ENCODE measurements around the gene CD38.

Gene CD38

GRCh38 chr4:15742083-15742582 lies 36.0 kb upstream of the CD38 start:
- H3K4me1 ChIP-seq (ENCODE audit: control insufficient read depth, insufficient read depth, low read length): no peaks in the 10 kb centered on the region
- CTCF ChIA-PET: interaction anchor here (0.7 kb wide), 1 partner anchor 9 kb away, joined by 4 read pairs; no protein-coding TSS in a partner anchor
- POLR2A ChIA-PET: no interaction called here
- H3K27ac ChIP-seq (ENCODE audit: extremely low read depth, low read depth, low read length): no peak overlapping the region
- TF ChIP-seq ZNF274 (IDR thresholded peaks at IDR 0.05; ENCODE audit: low read length) (no peak), ZNF274 (tag by site-specific recombination; IDR thresholded peaks at IDR 0.05; ENCODE audit: borderline replicate concordance) (peak; percentile 53; the same call in 1 of the 2 replicates), ZNF24 (tag by site-specific recombination; IDR thresholded peaks at IDR 0.05) (no peak)
- no peaks in the 10 kb centered on the region for H3K9me3 ChIP-seq (ENCODE audit: control insufficient read depth, insufficient read depth, low read depth, low read length)
- H3K4me3 ChIP-seq (ENCODE audit: low read depth, low read length): no peak overlapping the region
- H3K36me3 ChIP-seq (ENCODE audit: control insufficient read depth in 2 of 2, insufficient read depth in 1 of 2, low read length in 2 of 2): no peaks in the 10 kb centered on the region

GRCh38 chr4:15742637-15743036 lies 35.5 kb upstream of the CD38 start:
- ChIA-PET CTCF (no interaction called here), POLR2A (no interaction called here)
- H3K27ac ChIP-seq (ENCODE audit: extremely low read depth, low read depth, low read length): no peak overlapping the region
- H3K4me3 ChIP-seq (ENCODE audit: low read depth, low read length): no peak overlapping the region
- H3K9me3 ChIP-seq (ENCODE audit: control insufficient read depth, insufficient read depth, low read depth, low read length): no peaks in the 10 kb centered on the region
- no peaks in the 10 kb centered on the region for H3K36me3 ChIP-seq (ENCODE audit: control insufficient read depth in 2 of 2, insufficient read depth in 1 of 2, low read length in 2 of 2)
- no peaks in the 10 kb centered on the region for H3K4me1 ChIP-seq (ENCODE audit: control insufficient read depth, insufficient read depth, low read length)
- TF ChIP-seq ZBTB48 (tag by site-specific recombination; IDR thresholded peaks at IDR 0.05): no peak
- TF ChIP-seq, protein P1, sequence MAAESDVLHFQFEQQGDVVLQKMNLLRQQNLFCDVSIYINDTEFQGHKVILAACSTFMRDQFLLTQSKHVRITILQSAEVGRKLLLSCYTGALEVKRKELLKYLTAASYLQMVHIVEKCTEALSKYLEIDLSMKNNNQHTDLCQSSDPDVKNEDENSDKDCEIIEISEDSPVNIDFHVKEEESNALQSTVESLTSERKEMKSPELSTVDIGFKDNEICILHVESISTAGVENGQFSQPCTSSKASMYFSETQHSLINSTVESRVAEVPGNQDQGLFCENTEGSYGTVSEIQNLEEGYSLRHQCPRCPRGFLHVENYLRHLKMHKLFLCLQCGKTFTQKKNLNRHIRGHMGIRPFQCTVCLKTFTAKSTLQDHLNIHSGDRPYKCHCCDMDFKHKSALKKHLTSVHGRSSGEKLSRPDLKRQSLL (tag by site-specific recombination; IDR thresholded peaks at IDR 0.05): no peak
- no peak for TF ChIP-seq ZBTB1 (tag by site-specific recombination; IDR thresholded peaks at IDR 0.05)
- no peak for TF ChIP-seq ZFP69B (tag by site-specific recombination; IDR thresholded peaks at IDR 0.05)
- TF ChIP-seq, protein P2, sequence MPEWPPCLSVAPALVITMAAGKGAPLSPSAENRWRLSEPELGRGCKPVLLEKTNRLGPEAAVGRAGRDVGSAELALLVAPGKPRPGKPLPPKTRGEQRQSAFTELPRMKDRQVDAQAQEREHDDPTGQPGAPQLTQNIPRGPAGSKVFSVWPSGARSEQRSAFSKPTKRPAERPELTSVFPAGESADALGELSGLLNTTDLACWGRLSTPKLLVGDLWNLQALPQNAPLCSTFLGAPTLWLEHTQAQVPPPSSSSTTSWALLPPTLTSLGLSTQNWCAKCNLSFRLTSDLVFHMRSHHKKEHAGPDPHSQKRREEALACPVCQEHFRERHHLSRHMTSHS (tag by site-specific recombination; IDR thresholded peaks at IDR 0.05): no peak
- no peak for TF ChIP-seq ZNF600 (tag by site-specific recombination; IDR thresholded peaks at IDR 0.05)
- no peak for TF ChIP-seq ZNF239 (tag by site-specific recombination; IDR thresholded peaks at IDR 0.05)
- no peak for TF ChIP-seq ZNF274 (IDR thresholded peaks at IDR 0.05; ENCODE audit: low read length)
- TF ChIP-seq ZNF274 (tag by site-specific recombination; IDR thresholded peaks at IDR 0.05; ENCODE audit: borderline replicate concordance): no peak
- TF ChIP-seq, protein P3, sequence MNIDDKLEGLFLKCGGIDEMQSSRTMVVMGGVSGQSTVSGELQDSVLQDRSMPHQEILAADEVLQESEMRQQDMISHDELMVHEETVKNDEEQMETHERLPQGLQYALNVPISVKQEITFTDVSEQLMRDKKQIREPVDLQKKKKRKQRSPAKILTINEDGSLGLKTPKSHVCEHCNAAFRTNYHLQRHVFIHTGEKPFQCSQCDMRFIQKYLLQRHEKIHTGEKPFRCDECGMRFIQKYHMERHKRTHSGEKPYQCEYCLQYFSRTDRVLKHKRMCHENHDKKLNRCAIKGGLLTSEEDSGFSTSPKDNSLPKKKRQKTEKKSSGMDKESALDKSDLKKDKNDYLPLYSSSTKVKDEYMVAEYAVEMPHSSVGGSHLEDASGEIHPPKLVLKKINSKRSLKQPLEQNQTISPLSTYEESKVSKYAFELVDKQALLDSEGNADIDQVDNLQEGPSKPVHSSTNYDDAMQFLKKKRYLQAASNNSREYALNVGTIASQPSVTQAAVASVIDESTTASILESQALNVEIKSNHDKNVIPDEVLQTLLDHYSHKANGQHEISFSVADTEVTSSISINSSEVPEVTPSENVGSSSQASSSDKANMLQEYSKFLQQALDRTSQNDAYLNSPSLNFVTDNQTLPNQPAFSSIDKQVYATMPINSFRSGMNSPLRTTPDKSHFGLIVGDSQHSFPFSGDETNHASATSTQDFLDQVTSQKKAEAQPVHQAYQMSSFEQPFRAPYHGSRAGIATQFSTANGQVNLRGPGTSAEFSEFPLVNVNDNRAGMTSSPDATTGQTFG (tag by site-specific recombination; IDR thresholded peaks at IDR 0.05; ENCODE audit: borderline replicate concordance): no peak
- TF ChIP-seq ZNF132 (tag by site-specific recombination; IDR thresholded peaks at IDR 0.05; ENCODE audit: borderline replicate concordance): no peak

DNA sequence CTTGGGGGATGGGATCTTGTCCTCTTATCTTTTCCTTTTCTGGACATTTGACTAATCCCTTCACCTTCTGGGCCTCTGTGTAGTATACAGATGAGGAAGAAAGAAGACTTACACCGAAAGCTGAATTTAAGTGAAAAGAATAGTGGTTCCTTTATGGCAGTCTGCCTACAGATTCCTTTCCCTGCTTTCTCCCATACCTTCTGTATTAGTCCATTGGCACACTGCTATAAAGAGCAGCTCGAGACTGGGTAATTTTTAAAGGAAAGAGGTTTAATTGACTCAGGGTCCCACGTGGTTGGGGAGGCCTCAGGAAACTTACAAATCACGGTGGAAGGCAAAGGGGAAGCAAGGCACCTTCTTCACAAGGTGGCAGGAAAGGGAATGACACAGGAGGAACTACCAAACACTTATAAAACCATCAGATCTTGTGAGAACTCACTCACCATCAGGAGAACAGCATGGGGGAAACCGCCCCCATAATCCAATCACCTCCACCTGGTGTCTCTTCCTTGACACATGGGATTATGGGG lies 34.0 kb upstream of the CD38 start:
- CTCF ChIA-PET: no interaction called here
- TF ChIP-seq ZNF26 (tag by site-specific recombination; IDR thresholded peaks at IDR 0.05) (no peak), ZNF791 (tag by site-specific recombination; IDR thresholded peaks at IDR 0.05) (no peak), ZNF311 (tag by site-specific recombination; IDR thresholded peaks at IDR 0.05; ENCODE audit: borderline replicate concordance) (no peak), ZNF658 (tag by site-specific recombination; IDR thresholded peaks at IDR 0.05) (no peak), BCL11B (tag by site-specific recombination; IDR thresholded peaks at IDR 0.05; ENCODE audit: low read depth) (no peak), HOXA7 (CRISPR knock-in tag; IDR thresholded peaks at IDR 0.05; ENCODE audit: borderline replicate concordance) (no peak), ZFP37 (tag by site-specific recombination; IDR thresholded peaks at IDR 0.05) (no peak), SP2 (tag by site-specific recombination; IDR thresholded peaks at IDR 0.05) (no peak), KLF10 (tag by site-specific recombination; IDR thresholded peaks at IDR 0.05) (no peak), BCL6B (tag by site-specific recombination; IDR thresholded peaks at IDR 0.05) (no peak)
- TF ChIP-seq, protein P4, sequence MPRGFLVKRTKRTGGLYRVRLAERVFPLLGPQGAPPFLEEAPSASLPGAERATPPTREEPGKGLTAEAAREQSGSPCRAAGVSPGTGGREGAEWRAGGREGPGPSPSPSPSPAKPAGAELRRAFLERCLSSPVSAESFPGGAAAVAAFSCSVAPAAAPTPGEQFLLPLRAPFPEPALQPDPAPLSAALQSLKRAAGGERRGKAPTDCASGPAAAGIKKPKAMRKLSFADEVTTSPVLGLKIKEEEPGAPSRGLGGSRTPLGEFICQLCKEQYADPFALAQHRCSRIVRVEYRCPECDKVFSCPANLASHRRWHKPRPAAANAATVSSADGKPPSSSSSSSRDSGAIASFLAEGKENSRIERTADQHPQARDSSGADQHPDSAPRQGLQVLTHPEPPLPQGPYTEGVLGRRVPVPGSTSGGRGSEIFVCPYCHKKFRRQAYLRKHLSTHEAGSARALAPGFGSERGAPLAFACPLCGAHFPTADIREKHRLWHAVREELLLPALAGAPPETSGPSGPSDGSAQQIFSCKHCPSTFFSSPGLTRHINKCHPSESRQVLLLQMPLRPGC (tag by site-specific recombination; IDR thresholded peaks at IDR 0.05): no peak

More for the DNA sequence above, 34.0 kb upstream of the CD38 start:
- Histone ChIP-seq H3K9me3 (ENCODE audit: control insufficient read depth, insufficient read depth, low read depth, low read length) (no peaks in the 10 kb centered on the region), H3K4me1 (ENCODE audit: control insufficient read depth, insufficient read depth, low read length) (no peaks in the 10 kb centered on the region), H3K36me3 (ENCODE audit: control insufficient read depth in 2 of 2, insufficient read depth in 1 of 2, low read length in 2 of 2) (no peaks in the 10 kb centered on the region), H3K4me3 (ENCODE audit: low read depth, low read length) (no peak overlapping the region), H3K27ac (ENCODE audit: extremely low read depth, low read depth, low read length) (no peak overlapping the region)
- POLR2A ChIA-PET: no interaction called here

Data from HEK293 (cell line).